NCI-H2196 treated with DMSO at 0.1 percent for 48 hours (cell line): ENCODE data around the gene IFT27.
"Not testable (repeated sequence)": the region's sequence is repeated elsewhere in the genome, so short reads cannot be mapped to it uniquely, and the experiment has no call there.

Experiments used
- DNase-seq: peaks from one replicate; lab custom pipeline; 2025; ENCODE audit not compliant: unreplicated experiment; lab: John Stamatoyannopoulos, UW

Gene IFT27

GRCh38 chr22:36765131-36765942, 10.6 kb downstream of the IFT27 start:
- DNase-seq = no peak

GRCh38 chr22:36764641-36765040, 11.3 kb downstream of the IFT27 start:
- no peak for DNase-seq

GRCh38 chr22:36764060-36764459, 11.9 kb downstream of the IFT27 start:
- DNase-seq = no peak

- no peak for DNase-seq
These were observed 12.3 kb downstream of the IFT27 start for GRCh38 chr22:36763576-36763975.

- no peak for DNase-seq
These were observed 13.1 kb downstream of the IFT27 start for GRCh38 chr22:36762687-36763260.

GRCh38 chr22:36761553-36762240, 14.2 kb downstream of the IFT27 start:
- no peak for DNase-seq

- no peak for DNase-seq
These were observed 15.1 kb downstream of the IFT27 start for GRCh38 chr22:36760786-36761185.

- no peak for DNase-seq
These were observed 16.3 kb downstream of the IFT27 start for GRCh38 chr22:36759481-36760159.

GRCh38 chr22:36758792-36759271, 17.1 kb downstream of the IFT27 start:
- no peak for DNase-seq

- peak; percentile 41 for DNase-seq
These were observed 18.2 kb downstream of the IFT27 start for GRCh38 chr22:36757668-36758211.

- no peak for DNase-seq
These were observed 18.9 kb downstream of the IFT27 start for GRCh38 chr22:36756746-36757655.

- no peak for DNase-seq
These were observed 19.9 kb downstream of the IFT27 start for GRCh38 chr22:36756031-36756430.

GRCh38 chr22:36755316-36755715, 20.6 kb downstream of the IFT27 start:
- DNase-seq = no peak

GRCh38 chr22:36754881-36755280, 21.0 kb downstream of the IFT27 start:
- DNase-seq = not testable (repeated sequence)

- DNase-seq = no peak
These were observed 22.0 kb downstream of the IFT27 start for GRCh38 chr22:36753916-36754315.

- no peak for DNase-seq
These were observed 22.7 kb downstream of the IFT27 start for GRCh38 chr22:36753120-36753802.

GRCh38 chr22:36746375-36746970, 29.4 kb downstream of the IFT27 start:
- DNase-seq = no peak

GRCh38 chr22:36745301-36745995, 30.5 kb downstream of the IFT27 start:
- no peak for DNase-seq
